Upper lobe of left lung (tissue), 4 donors: ENCODE measurements around the gene COL15A1.

Experiments
- CTCF ChIP-seq, 6 experiments: fragments of 450-650 bp in 4 of 6; fragments of 200-600 bp in 2 of 6; sonication (generic) in 2 of 6; IDR thresholded peaks; one replicate each; pipeline ENCODE4 v1.5.1; 2016 to 2019; ENCODE audit warnings: antibody characterized with exemption in 6 of 6
- POLR2A ChIP-seq, 4 donors: fragments of 450-650 bp; IDR thresholded peaks; one replicate each; pipeline ENCODE4 v1.5.1; 2016 to 2017; ENCODE audit warnings: antibody characterized with exemption in 4 of 4, mild to moderate bottlenecking in 2 of 4
- POLR2AphosphoS5 ChIP-seq, 2 donors: sonication (generic); formaldehyde crosslinking; IDR thresholded peaks; one replicate each; pipeline ENCODE4 v1.5.1; 2017; ENCODE audit warnings: antibody characterized with exemption in 2 of 2

- TF ChIP-seq CTCF (IDR thresholded peaks at IDR 0.05) (no peak), POLR2A (IDR thresholded peaks at IDR 0.05) (no peak), POLR2AphosphoS5 (IDR thresholded peaks at IDR 0.05) (no peak)
Observed at GRCh38 chr9:99101812-99102211, 158.1 kb downstream of the COL15A1 start.
